Kidney (tissue), 14 donors: Measurements from ENCODE around the gene SGCE. TPM values are rescaled to one million over a fixed set of nuclear protein-coding genes. Genes with fewer than 3 reads are reported as not detected.
A peak's percentile ranks its signal among the peaks of the same experiment; 100 is the strongest.

Experiments
- DNase-seq, 5 donors: peaks; one replicate each; pipeline ENCODE4 v3.0.0-alpha.2; 2013 to 2020
- FAIRE-seq: peaks from 2 replicates; lab custom pipeline; 2012; peaks lifted over from hg19 to GRCh38; lab: Jason Lieb, UNC
- H3K27ac ChIP-seq, 2 donors: one replicate each; pipeline ENCODE4 v1.7.0; 2013; ENCODE audit warnings: low read depth in 2 of 2, low read length in 2 of 2, inconsistent platforms in 1 of 2
- H3K27me3 ChIP-seq: one replicate; pipeline ENCODE4 v1.7.1; 2013; ENCODE audit warnings: low read length, inconsistent platforms; ENCODE audit not compliant: control insufficient read depth, insufficient read depth
- H3K36me3 ChIP-seq, 3 donors: one replicate each; pipeline versions ENCODE4 v1.7.0 to v1.7.1; 2013; ENCODE audit warnings: low read length in 3 of 3, control low read depth in 1 of 3, inconsistent platforms in 1 of 3; ENCODE audit not compliant: insufficient read depth in 3 of 3, control insufficient read depth in 2 of 3
- H3K4me1 ChIP-seq, 3 donors: one replicate each; pipeline versions ENCODE4 v1.7.0 to v1.7.1; 2013; ENCODE audit warnings: low read length in 3 of 3, inconsistent platforms in 1 of 3, low read depth in 1 of 3; ENCODE audit not compliant: control insufficient read depth in 2 of 3, insufficient read depth in 2 of 3
- H3K4me3 ChIP-seq, 3 donors: one replicate each; pipeline versions ENCODE4 v1.7.0 to v1.8.1; 2013; ENCODE audit warnings: low read length in 3 of 3, control low read depth in 1 of 3, inconsistent platforms in 1 of 3
- H3K9ac ChIP-seq, 3 donors: one replicate each; pipeline versions ENCODE4 v1.7.0 to v1.7.1; 2013; ENCODE audit warnings: low read length in 3 of 3, control low read depth in 1 of 3, inconsistent platforms in 1 of 3
- H3K9me3 ChIP-seq, 3 donors: one replicate each; pipeline versions ENCODE4 v1.7.0 to v1.7.1; 2013; ENCODE audit warnings: low read length in 3 of 3, control low read depth in 1 of 3, inconsistent platforms in 1 of 3; ENCODE audit not compliant: control insufficient read depth in 2 of 3, insufficient read depth in 1 of 3
- CTCF ChIP-seq: IDR thresholded peaks from 3 replicates; pipeline ENCODE4 v1.5.1; 2012; ENCODE audit warnings: mild to moderate bottlenecking, moderate library complexity, borderline replicate concordance; ENCODE audit not compliant: insufficient read depth; ENCODE audit errors: extremely low read depth
- intact Hi-C: fragments of 100-400 bp; cut with DNase I; formaldehyde crosslinking; loops from one replicate; pipeline ENCODE4 v1.11.1; 2022
- polyA plus RNA-seq: library from polyadenylated mRNA; stranded (reverse); fragments of 350-450 nt; fragmentation: Illumina TruSeq; extraction: RNeasy Lipid Tissue Mini Kit (QIAGEN cat#74804); gene quantifications from one replicate; pipeline ENCODE4 v1.2.3, GENCODE V29; 2014; ENCODE audit warnings: low read depth, low replicate concordance; ENCODE audit not compliant: insufficient read depth
- total RNA-seq: library from RNA; stranded (reverse); fragmentation: NEBNext Ultra II Directional; extraction: Animal tissue kit (Norgen Biotek cat#: 25700); gene quantifications from one replicate; pipeline ENCODE4 v1.2.1, GENCODE V29; 2021
- donor health status: control.
- donor health status: control.
- donor health status: control.
- donor health status: control.
- donor health status: control.
- donor health status: DM: yes; HTN: yes; CAD: no.
- donor health status: Normal renal cell carcinoma (clear cell type).

Gene SGCE
- total and polyA plus RNA-seq, 2 donors from 2014 or later, result 56.5 to 59.6 TPM

GRCh38 chr7:94621120-94621519 lies 34.8 kb downstream of the SGCE start:
- no peak for FAIRE-seq
- no peak overlapping the region for H3K4me3 ChIP-seq
- H3K4me1 ChIP-seq, result no peaks in the 10 kb centered on the region
- intact Hi-C loops, result no loop called here
- no peaks in the 10 kb centered on the region for H3K27me3 ChIP-seq
- no peak for DNase-seq
- no peak overlapping the region for H3K9ac ChIP-seq
- TF ChIP-seq CTCF, result no peak
- no peaks in the 10 kb centered on the region for H3K9me3 ChIP-seq
- H3K27ac ChIP-seq, result no peak overlapping the region
- no peaks in the 10 kb centered on the region for H3K36me3 ChIP-seq

- H3K4me1 ChIP-seq, result no peaks in the 10 kb centered on the region
- H3K9me3 ChIP-seq, result no peaks in the 10 kb centered on the region
- no peak overlapping the region for H3K9ac ChIP-seq
- no peaks in the 10 kb centered on the region for H3K27me3 ChIP-seq
- H3K36me3 ChIP-seq, result no peaks in the 10 kb centered on the region
- intact Hi-C loops, result no loop called here
- TF ChIP-seq CTCF, result no peak
- H3K27ac ChIP-seq, result no peak overlapping the region
- H3K4me3 ChIP-seq, result no peak overlapping the region
- DNase-seq (peak in 1 of 5 donors; percentile 81), FAIRE-seq (no peak)
Measured at GRCh38 chr7:94620703-94621118, 35.2 kb downstream of the SGCE start.

- no peaks in the 10 kb centered on the region for H3K27me3 ChIP-seq
- H3K4me3 ChIP-seq, result no peak overlapping the region
- no peak overlapping the region for H3K27ac ChIP-seq
- no peak for DNase-seq
- H3K9ac ChIP-seq, result no peak overlapping the region
- H3K9me3 ChIP-seq, result no peaks in the 10 kb centered on the region
- no peaks in the 10 kb centered on the region for H3K4me1 ChIP-seq
- no peak for TF ChIP-seq CTCF
- no peaks in the 10 kb centered on the region for H3K36me3 ChIP-seq
- FAIRE-seq, result no peak
- intact Hi-C loops, result no loop called here
Measured at GRCh38 chr7:94618126-94618525, 37.8 kb downstream of the SGCE start.

- Histone ChIP-seq H3K27ac (no peak overlapping the region), H3K27me3 (no peaks in the 10 kb centered on the region), H3K9ac (no peak overlapping the region), H3K9me3 (no peaks in the 10 kb centered on the region), H3K36me3 (no peaks in the 10 kb centered on the region), H3K4me1 (no peaks in the 10 kb centered on the region), H3K4me3 (no peak overlapping the region)
- TF ChIP-seq CTCF, result no peak
- FAIRE-seq (no peak), DNase-seq (no peak)
- intact Hi-C loops, result no loop called here
Measured at GRCh38 chr7:94616855-94617254, 39.1 kb downstream of the SGCE start.
